HG02973 (cell line): ENCODE results near the gene MPP2.
"Not testable (repeated sequence)": the region's sequence is repeated elsewhere in the genome, so short reads cannot be mapped to it uniquely, and the experiment has no call there.

ENCODE experiments used
- ATAC-seq: cut with Tn5 transposase; IDR thresholded peaks from one replicate; pipeline ENCODE4 v1.9.1; 2021; ENCODE audit warnings: moderate library complexity; ENCODE audit not compliant: unreplicated experiment

The MPP2 gene

DNA sequence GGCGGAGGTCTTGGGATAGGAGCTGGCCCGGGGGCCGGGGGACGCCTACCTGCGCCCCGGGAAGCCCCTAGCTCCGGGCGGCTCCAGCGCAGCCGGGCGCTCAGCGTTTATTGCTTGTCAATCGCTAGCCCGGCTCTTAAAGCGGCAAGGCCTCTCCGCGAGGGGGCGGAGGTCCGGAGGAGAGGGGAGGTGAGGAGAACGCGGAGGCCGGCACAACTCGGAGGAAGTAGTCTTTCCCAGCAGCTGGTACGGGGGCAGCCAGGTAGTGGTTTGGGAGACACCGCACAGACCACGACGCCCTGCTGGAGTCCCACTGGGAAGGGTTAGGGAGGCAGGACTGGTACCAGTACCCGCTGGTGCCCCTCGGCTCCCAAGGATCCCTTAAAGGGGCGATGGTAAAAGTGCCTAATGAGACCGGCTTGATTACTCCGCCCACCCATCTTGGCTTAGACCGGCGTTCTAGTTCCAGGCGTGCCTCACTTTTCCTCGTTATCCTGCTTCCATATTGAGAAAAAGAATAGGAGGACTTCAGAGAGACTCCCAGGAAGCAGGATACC is at the start of gene MPP2:
Gene MPP2, minus strand, starts transcription at position 112 of the 557 bp plus-strand sequence. CDS start 3,076 bp downstream, outside the sequence.
- no peak for ATAC-seq

GRCh38 chr17:43956222-43956621 is 48.9 kb upstream of the MPP2 start:
- ATAC-seq = no peak

DNA sequence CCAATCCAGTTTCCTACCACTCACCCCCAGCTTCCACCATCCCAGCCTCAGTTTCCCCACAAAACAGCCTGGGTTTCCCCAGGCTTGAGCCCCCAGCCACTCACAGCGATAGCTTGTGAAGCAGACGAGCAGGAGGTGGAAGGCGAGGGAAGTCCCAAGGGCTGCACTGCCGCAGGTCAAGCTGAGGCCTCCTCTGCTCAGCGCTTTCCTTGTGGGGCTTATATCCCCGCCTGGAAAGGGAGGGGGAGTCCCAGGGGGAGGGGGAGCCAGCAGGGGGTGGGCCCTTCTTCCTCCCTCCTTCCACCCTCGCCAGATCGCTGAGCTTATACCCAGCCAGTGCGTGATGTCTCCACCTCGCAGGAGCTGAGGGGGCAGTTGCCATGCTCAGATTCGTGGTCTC is 46.4 kb upstream of the MPP2 start, which contains the start of gene PYY:
Gene PYY, minus strand, starts transcription at position 195 of the 400 bp plus-strand sequence. CDS start 457 bp downstream, outside the sequence.
- ATAC-seq = no peak

- no peak for ATAC-seq
Observed at GRCh38 chr17:43952724-43953666, 45.7 kb upstream of the MPP2 start.

DNA sequence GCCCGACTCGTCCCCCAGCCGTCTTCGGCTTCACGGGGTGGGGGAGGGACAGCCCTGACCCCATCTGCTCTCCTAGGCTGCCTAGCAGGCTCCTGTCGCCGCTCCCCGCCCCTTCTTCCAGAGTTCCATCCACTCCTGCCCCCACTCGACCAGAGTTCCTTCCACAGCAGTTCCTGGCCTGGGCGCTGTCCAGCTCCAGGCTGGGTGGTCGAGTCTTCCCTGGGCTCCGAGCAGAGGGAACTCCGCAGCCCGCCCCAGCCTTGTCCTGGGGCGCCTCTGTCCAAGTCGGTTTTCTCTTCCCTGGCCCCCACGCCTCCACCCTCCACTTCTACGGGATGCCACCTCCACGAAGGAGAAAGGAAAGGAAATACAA is 45.0 kb upstream of the MPP2 start:
- no peak for ATAC-seq

DNA sequence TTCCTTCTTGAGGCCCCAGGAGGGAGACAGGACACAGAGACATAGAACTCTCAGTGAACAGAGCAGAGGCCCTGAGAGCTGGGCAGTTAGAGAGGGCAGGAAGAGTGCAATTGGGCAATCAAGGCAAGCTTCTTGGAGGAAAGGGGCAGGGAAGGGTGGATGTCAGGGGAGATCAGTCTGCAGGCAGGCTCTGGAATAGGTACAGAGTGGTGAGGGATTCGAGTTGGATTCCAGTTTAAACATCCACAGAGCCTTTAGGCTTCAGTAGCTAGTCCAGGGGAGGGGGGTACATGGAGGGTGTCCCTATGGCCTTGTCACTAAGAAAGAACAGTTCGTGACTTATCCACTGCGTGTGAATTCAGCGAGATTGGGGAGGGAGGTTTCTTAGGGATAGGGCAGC is 44.4 kb upstream of the MPP2 start:
- no peak for ATAC-seq

DNA sequence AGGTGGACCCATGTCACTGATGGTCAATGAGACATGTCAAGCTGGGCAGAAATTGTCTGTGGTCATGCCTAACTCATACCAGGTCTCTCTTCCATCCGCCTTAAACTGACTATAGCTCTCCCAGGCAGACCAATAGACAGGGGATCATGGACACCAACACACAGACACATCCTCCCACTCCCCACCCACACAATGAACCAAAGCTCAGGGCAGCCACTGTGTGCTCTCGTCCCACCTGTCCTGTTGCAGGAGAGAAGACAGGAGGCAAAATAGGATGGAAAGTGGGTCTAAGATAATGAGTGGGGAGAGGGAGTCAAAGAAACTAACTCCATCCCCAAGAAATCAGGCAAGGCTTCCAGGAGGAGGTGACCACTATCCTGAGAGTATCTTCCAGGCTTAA is 43.2 kb upstream of the MPP2 start:
- ATAC-seq = no peak

- no peak for ATAC-seq
Observed at GRCh38 chr17:43949781-43950180, 42.4 kb upstream of the MPP2 start.

GRCh38 chr17:43946781-43947180 is 39.4 kb upstream of the MPP2 start:
- ATAC-seq = no peak

DNA sequence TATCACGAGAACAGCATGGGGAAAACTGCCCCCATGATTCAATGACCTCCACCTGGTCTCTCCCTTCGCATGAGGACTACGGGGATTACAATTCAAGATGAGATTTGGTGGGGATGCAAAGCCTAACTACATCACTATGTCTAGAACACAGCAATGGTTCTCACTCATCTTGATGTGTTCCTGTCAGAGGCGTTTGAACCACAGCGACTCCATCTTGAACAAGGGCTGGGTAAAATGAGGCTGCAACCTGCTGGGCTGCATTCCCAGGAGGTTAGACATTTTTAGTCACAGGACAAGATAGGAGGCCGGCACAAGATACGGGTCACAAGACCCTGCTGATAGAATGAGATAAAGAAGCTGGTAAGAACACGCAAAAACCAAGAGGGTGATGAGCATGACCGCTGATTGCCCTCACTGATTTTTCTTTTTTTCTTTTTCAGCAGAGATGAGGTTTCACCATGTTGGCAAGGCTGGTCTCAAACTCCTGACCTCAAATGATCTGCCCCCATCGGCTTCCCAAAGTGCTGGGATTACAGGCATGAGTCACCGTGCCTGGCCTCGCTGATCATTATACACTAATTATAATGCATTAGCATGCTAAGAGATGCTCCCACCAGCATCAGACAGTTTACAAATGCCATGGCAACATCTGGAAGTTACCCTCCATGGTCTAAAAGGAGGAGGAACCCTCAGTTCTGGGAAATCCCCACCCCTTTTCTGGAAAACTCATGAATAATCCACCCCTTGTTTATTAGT is 37.9 kb upstream of the MPP2 start:
- no peak for ATAC-seq

GRCh38 chr17:43942051-43942685 is 34.8 kb upstream of the MPP2 start, which contains the start of gene PPY:
Gene PPY (minus strand): TSS chr17:43942476. CDS start chr17:43941654, 822 bp downstream.
- no peak for ATAC-seq

- ATAC-seq = no peak
Observed at GRCh38 chr17:43940630-43941029, 33.3 kb upstream of the MPP2 start.

DNA sequence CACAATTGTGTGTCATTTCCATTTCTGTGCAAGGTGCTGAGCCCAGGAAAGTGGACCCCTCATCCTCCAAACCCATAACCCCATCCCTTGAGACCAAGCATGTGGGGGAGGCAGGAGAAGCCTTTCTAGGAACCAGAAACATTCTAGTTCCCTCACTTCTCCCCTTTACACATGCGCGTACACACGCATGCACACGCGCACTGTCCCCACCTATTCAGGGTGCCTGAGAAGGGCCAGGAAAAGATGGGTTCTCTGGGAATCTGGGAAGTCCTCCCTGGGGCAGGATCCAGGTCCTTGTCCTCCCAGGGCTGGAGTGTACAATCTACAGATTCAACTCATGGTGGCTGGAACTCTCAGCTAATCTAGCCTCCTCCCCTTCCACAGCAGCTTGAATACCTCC is 32.5 kb upstream of the MPP2 start:
- no peak for ATAC-seq

DNA sequence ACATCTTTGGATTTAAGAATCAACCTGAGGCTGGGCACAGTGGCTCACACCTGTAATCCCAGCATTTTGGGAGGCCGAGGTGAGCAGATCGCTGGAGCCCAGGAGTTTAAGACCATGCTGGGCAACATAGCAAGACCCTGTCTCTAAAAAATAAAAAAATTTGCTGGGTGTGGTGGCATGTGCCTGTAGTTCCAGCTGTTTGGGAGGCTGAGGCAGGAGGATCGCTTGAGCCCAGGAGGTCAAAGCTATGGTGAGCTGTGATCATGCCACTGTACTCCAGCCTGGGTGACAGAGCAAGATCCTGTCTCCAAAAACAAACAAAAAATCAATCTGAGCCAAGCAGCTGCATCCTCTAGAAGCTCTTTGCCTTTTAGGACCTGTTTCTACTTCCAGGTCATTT is 32.1 kb upstream of the MPP2 start:
- ATAC-seq = not testable (repeated sequence)

GRCh38 chr17:43938838-43939182 is 31.5 kb upstream of the MPP2 start:
- ATAC-seq = no peak

DNA sequence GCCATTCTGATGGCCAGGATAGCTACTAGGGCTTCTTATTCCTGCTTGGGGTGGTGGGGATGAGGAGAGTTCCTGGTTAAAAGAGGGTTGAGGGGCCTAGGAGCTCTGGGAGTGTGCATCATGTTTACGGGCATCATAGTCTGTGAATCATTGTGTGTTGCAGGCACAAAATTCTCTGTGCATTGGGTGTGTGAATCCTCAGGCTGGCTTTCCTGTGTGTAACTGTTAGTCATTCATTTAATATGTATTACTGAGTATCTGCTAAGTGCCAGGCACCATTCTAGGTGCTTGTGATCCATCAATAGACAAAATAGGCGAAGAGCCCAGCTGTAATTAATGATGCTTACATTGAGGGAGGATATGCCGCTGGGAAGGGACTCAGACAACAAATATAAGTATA is 29.1 kb upstream of the MPP2 start:
- no peak for ATAC-seq

DNA sequence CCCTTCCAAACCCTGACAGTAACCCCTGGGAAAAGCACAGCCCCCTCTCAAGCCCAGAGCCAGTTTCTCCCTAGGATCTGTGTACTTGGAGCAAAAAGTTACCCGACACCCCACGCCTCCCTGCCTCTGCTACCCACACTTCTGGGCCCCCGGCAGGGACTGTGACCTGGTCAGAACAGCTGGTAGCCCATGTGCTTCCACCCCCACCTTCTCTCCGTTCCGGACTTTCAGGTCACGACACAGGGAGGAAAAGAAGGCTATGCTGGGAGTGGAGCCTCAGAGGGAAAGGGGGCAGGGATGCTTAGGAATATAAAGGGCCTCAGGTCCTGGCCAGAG is 28.6 kb upstream of the MPP2 start:
- no peak for ATAC-seq

- no peak for ATAC-seq
Observed at GRCh38 chr17:43935204-43935925, 28.0 kb upstream of the MPP2 start.

GRCh38 chr17:43932923-43933322 is 25.6 kb upstream of the MPP2 start:
- ATAC-seq = no peak

DNA sequence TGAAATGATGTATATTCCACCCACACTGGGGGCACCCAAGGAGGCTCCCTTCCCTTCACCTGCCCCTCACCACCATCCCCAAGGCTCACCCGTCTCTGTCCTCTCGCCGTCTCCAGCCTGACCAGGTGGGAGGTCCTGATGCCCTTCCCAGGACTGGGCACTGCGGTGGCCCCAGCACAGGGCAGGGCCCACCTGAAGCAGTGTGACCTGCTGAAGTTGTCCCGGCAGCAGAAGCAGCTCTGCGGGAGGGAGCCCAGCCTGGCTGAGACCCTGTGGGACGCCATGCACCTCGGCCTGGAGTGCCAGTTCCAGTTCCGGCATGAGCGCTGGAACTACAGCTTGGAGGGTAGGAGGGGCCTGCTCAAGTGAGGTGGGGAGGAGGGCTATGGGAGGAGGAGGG is 25.0 kb upstream of the MPP2 start:
- ATAC-seq = no peak
